Mammary epithelial cell (primary cell): ENCODE results near the gene PTCD3.

ENCODE experiments used
- EZH2 ChIP-seq: IDR thresholded peaks from 2 replicates; pipeline ENCODE4 v1.6.1; 2012; ENCODE audit warnings: low read length, inconsistent platforms, borderline replicate concordance
- TF ChIP-seq, protein P1 (sequence below), 2 donors: IDR thresholded peaks in 1 of 2; conservative IDR thresholded peaks in 1 of 2; 2 replicates each; pipeline ENCODE4 v1.5.1; 2011 to 2012; ENCODE audit warnings: inconsistent platforms in 2 of 2, low read length in 2 of 2, mild to moderate bottlenecking in 2 of 2, control low read depth in 1 of 2, low read depth in 1 of 2; ENCODE audit not compliant: insufficient read depth in 1 of 2; ENCODE audit errors: extremely low read depth in 1 of 2

DNA sequence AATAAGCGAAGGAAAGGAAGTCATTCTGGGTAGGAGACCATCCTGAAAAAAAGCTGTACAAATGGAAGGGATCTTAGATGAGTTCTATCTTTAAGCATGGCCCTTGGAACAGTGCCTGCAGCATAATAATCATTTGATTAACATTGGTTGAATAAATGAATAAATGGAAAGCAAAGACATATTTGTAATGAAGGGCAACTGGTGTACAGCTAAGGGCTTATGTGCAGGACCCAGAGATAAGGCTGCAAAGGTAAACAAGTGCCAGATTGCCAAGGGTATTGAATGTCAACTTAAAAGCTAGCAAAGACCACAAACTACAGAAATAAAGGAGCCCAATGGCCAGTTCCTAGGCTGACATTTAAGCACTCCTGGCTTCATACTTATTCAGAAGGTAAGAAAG lies 69.8 kb downstream of the PTCD3 start:
- TF ChIP-seq, protein P1, sequence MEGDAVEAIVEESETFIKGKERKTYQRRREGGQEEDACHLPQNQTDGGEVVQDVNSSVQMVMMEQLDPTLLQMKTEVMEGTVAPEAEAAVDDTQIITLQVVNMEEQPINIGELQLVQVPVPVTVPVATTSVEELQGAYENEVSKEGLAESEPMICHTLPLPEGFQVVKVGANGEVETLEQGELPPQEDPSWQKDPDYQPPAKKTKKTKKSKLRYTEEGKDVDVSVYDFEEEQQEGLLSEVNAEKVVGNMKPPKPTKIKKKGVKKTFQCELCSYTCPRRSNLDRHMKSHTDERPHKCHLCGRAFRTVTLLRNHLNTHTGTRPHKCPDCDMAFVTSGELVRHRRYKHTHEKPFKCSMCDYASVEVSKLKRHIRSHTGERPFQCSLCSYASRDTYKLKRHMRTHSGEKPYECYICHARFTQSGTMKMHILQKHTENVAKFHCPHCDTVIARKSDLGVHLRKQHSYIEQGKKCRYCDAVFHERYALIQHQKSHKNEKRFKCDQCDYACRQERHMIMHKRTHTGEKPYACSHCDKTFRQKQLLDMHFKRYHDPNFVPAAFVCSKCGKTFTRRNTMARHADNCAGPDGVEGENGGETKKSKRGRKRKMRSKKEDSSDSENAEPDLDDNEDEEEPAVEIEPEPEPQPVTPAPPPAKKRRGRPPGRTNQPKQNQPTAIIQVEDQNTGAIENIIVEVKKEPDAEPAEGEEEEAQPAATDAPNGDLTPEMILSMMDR (conservative IDR thresholded peaks at IDR 0.05 in 1 of 2, IDR thresholded peaks at IDR 0.05 in 1 of 2; ENCODE audit: extremely low read depth in 1 of 2, insufficient read depth in 1 of 2, low read depth in 1 of 2, low read length in 2 of 2) = no peak
- TF ChIP-seq EZH2 = no peak
